ENCODE data around the gene CLASRP. TPM values are rescaled to one million over a fixed set of nuclear protein-coding genes. Genes with fewer than 3 reads are reported as not detected.

Gene CLASRP
- total RNA-seq, 1 donor from 2014 or later: 49.1 TPM

- Mint-ChIP-seq H3K27ac (ENCODE audit: unreplicated experiment) (no peak overlapping the region), H3K36me3 (ENCODE audit: low read depth) (peaks cover 38% of the 10 kb centered on the region), H3K4me1 (ENCODE audit: low read depth) (peaks cover 4% of the 10 kb centered on the region), H3K27me3 (ENCODE audit: low read depth) (no peaks in the 10 kb centered on the region), H3K9me3 (ENCODE audit: low read depth) (no peaks in the 10 kb centered on the region), H3K4me3 (ENCODE audit: unreplicated experiment) (no peak overlapping the region)
- no peak for TF ChIP-seq CTCF (IDR thresholded peaks at IDR 0.05)
- no peak for DNase-seq (ENCODE audit: low spot score)
These were observed 18.0 kb downstream of the CLASRP start for GRCh38 chr19:45056831-45057230.

- no peak overlapping the region for H3K4me3 Mint-ChIP-seq (ENCODE audit: unreplicated experiment)
- H3K36me3 Mint-ChIP-seq (ENCODE audit: low read depth): peaks cover 35% of the 10 kb centered on the region
- H3K27ac Mint-ChIP-seq (ENCODE audit: unreplicated experiment): no peak overlapping the region
These were observed 18.6 kb downstream of the CLASRP start for GRCh38 chr19:45057444-45057843.

GRCh38 chr19:45058622-45059159 lies 19.8 kb downstream of the CLASRP start:
- no peak for DNase-seq (ENCODE audit: low spot score)
- no peak for TF ChIP-seq CTCF (IDR thresholded peaks at IDR 0.05)
- Mint-ChIP-seq H3K4me3 (ENCODE audit: unreplicated experiment) (no peak overlapping the region), H3K9me3 (ENCODE audit: low read depth) (no peaks in the 10 kb centered on the region), H3K36me3 (ENCODE audit: low read depth) (peaks cover 38% of the 10 kb centered on the region), H3K27ac (ENCODE audit: unreplicated experiment) (no peak overlapping the region), H3K27me3 (ENCODE audit: low read depth) (no peaks in the 10 kb centered on the region), H3K4me1 (ENCODE audit: low read depth) (peaks cover 4% of the 10 kb centered on the region)

More at GRCh38 chr19:45057444-45057843, 18.6 kb downstream of the CLASRP start:
- DNase-seq (ENCODE audit: low spot score): no peak
- H3K9me3 Mint-ChIP-seq (ENCODE audit: low read depth): no peaks in the 10 kb centered on the region
- peaks cover 4% of the 10 kb centered on the region for H3K4me1 Mint-ChIP-seq (ENCODE audit: low read depth)
- TF ChIP-seq CTCF (IDR thresholded peaks at IDR 0.05): no peak
- H3K27me3 Mint-ChIP-seq (ENCODE audit: low read depth): no peaks in the 10 kb centered on the region

- no peak for DNase-seq (ENCODE audit: low spot score)
- Mint-ChIP-seq H3K27ac (ENCODE audit: unreplicated experiment) (no peak overlapping the region), H3K9me3 (ENCODE audit: low read depth) (no peaks in the 10 kb centered on the region), H3K4me1 (ENCODE audit: low read depth) (peaks cover 4% of the 10 kb centered on the region), H3K4me3 (ENCODE audit: unreplicated experiment) (no peak overlapping the region), H3K27me3 (ENCODE audit: low read depth) (no peaks in the 10 kb centered on the region), H3K36me3 (ENCODE audit: low read depth) (peaks cover 36% of the 10 kb centered on the region)
- peak; percentile 90 for TF ChIP-seq CTCF (IDR thresholded peaks at IDR 0.05)
These were observed 20.6 kb downstream of the CLASRP start for GRCh38 chr19:45059258-45059965.

GRCh38 chr19:45061965-45062364 lies 23.1 kb downstream of the CLASRP start:
- H3K9me3 Mint-ChIP-seq (ENCODE audit: low read depth): no peaks in the 10 kb centered on the region
- H3K4me3 Mint-ChIP-seq (ENCODE audit: unreplicated experiment): no peak overlapping the region
- peaks cover 4% of the 10 kb centered on the region for H3K4me1 Mint-ChIP-seq (ENCODE audit: low read depth)
- DNase-seq (ENCODE audit: low spot score): no peak
- no peak for TF ChIP-seq CTCF (IDR thresholded peaks at IDR 0.05)
- H3K36me3 Mint-ChIP-seq (ENCODE audit: low read depth): peaks cover 32% of the 10 kb centered on the region
- H3K27me3 Mint-ChIP-seq (ENCODE audit: low read depth): no peaks in the 10 kb centered on the region
- no peak overlapping the region for H3K27ac Mint-ChIP-seq (ENCODE audit: unreplicated experiment)
